A549 (cell line): ENCODE results near the gene SLC27A6. TPM values are rescaled to one million over a fixed set of nuclear protein-coding genes. Genes with fewer than 3 reads are reported as not detected.

Experiments used
- ATAC-seq, 2 experiments: fragments of 200-7000 bp in 1 of 2; fragments of >200 bp in 1 of 2; cut with Nextera tagmentation in 1 of 2; cut with Tn5 transposase in 1 of 2; 3 replicates each; pipeline versions ENCODE4 v1.8.0 to v1.9.1; 2018 to 2020; ENCODE audit warnings: mild to moderate bottlenecking in 1 of 2, moderate library complexity in 1 of 2
- CTCF ChIA-PET: fragments of 300-600 bp; sonication (Branson Sonifier 250); formaldehyde crosslinking; extraction: SDS; loops from one replicate; lab custom pipeline; 2021; ENCODE audit warnings: antibody characterized with exemption, inconsistent platforms; lab: Yijun Ruan, JAX
- POLR2A ChIA-PET: fragments of 350-600 bp; formaldehyde crosslinking; extraction: SDS; loops from one replicate; lab custom pipeline; 2021; ENCODE audit warnings: antibody characterized with exemption, inconsistent platforms; lab: Yijun Ruan, JAX
- DNase-seq, 2 experiments: peaks; one replicate each; pipeline versions ENCODE4 v3.0.0 to v3.0.0-alpha.2; 2011 to 2016; ENCODE audit warnings: low read depth in 1 of 2, low spot score in 1 of 2
- FAIRE-seq: peaks from 2 replicates; lab custom pipeline; 2011; peaks lifted over from hg19 to GRCh38; lab: Jason Lieb, UNC
- H3K27ac ChIP-seq, 2 experiments: fragments of >200 bp; sonication (Bioruptor Twin); formaldehyde crosslinking; 3 replicates each; pipeline ENCODE4 v1.5.1; 2016 to 2017
- H3K4me1 ChIP-seq: fragments of >200 bp; sonication (Bioruptor Twin); formaldehyde crosslinking; 3 replicates; pipeline ENCODE4 v1.6.1; 2016
- H3K4me2 ChIP-seq: fragments of >200 bp; sonication (Bioruptor Twin); formaldehyde crosslinking; 3 replicates; pipeline ENCODE4 v1.6.1; 2016
- H3K4me3 ChIP-seq: fragments of >200 bp; sonication (Bioruptor Twin); formaldehyde crosslinking; 3 replicates; pipeline ENCODE4 v1.5.1; 2016
- H3K9me3 ChIP-seq: fragments of >200 bp; sonication (Bioruptor Twin); formaldehyde crosslinking; 3 replicates; pipeline ENCODE4 v1.6.1; 2016
- BHLHE40 ChIP-seq: IDR thresholded peaks from 2 replicates; pipeline ENCODE4 v1.6.1; 2012; ENCODE audit warnings: low read depth, low read length, inconsistent platforms
- FOSL2 ChIP-seq, 2 experiments: fragments of 450-650 bp in 1 of 2; fragments of >200 bp in 1 of 2; sonication (Bioruptor Twin) in 1 of 2; formaldehyde crosslinking; IDR thresholded peaks; 2 replicates each; pipeline versions ENCODE4 v1.5.0 to v1.6.1; 2016 to 2020; ENCODE audit warnings: mild to moderate bottlenecking in 1 of 2, moderate library complexity in 1 of 2
- FOXS1 ChIP-seq: fragments of 250-450 bp; sonication (Bioruptor Pico); IDR thresholded peaks from 2 replicates; pipeline ENCODE4 v1.5.0; 2020; ENCODE audit warnings: mild to moderate bottlenecking, moderate library complexity
- HES2 ChIP-seq: fragments of >200 bp; sonication (Bioruptor Twin); formaldehyde crosslinking; IDR thresholded peaks from 2 replicates; pipeline ENCODE4 v1.6.1; 2016
- HMGXB4 ChIP-seq: fragments of 250-450 bp; sonication (Bioruptor Pico); IDR thresholded peaks from 2 replicates; pipeline ENCODE4 v1.5.0; 2021; ENCODE audit warnings: mild to moderate bottlenecking, moderate library complexity, borderline replicate concordance
- MAZ ChIP-seq: fragments of 150-350 bp; IDR thresholded peaks from 2 replicates; pipeline ENCODE4 v1.6.1; 2014; ENCODE audit warnings: antibody characterized with exemption, low read depth, low read length, borderline replicate concordance
- NPAS2 ChIP-seq: fragments of 250-450 bp; sonication (Bioruptor Pico); IDR thresholded peaks from 2 replicates; pipeline ENCODE4 v1.8.0; 2022; ENCODE audit warnings: mild to moderate bottlenecking, moderate library complexity, borderline replicate concordance
- NR3C1 ChIP-seq: fragments of >200 bp; sonication (Bioruptor Twin); formaldehyde crosslinking; IDR thresholded peaks from 3 replicates; pipeline ENCODE4 v1.6.1; 2017
- POLR2A ChIP-seq: IDR thresholded peaks from 2 replicates; pipeline ENCODE4 v1.6.1; 2012; ENCODE audit warnings: mild to moderate bottlenecking, low read length
- RAD21 ChIP-seq, 2 experiments: fragments of >200 bp in 1 of 2; sonication (Bioruptor Twin) in 1 of 2; formaldehyde crosslinking in 1 of 2; IDR thresholded peaks in 1 of 2; conservative IDR thresholded peaks in 1 of 2; 2 replicates in 1 of 2; 3 replicates in 1 of 2; pipeline ENCODE4 v1.6.1; 2012 to 2018; ENCODE audit warnings: inconsistent platforms in 1 of 2
- RARB ChIP-seq: fragments of 250-450 bp; sonication (Bioruptor Pico); IDR thresholded peaks from 2 replicates; pipeline ENCODE4 v1.8.0; 2021; ENCODE audit warnings: mild to moderate bottlenecking, moderate library complexity
- SREBF2 ChIP-seq: fragments of 450-650 bp; IDR thresholded peaks from 2 replicates; pipeline ENCODE4 v1.6.1; 2014; ENCODE audit warnings: mild to moderate bottlenecking, moderate library complexity
- ZNF302 ChIP-seq: fragments of 250-450 bp; sonication (Bioruptor Pico); IDR thresholded peaks from 2 replicates; pipeline ENCODE4 v1.9.0; 2021; ENCODE audit warnings: inconsistent platforms, mild to moderate bottlenecking, moderate library complexity
- WGBS: methylation state at CpG from one replicate; pipeline ENCODE4 v1.1.6; 2017; ENCODE audit errors: missing lambda C conversion rate; 5-methylcytosine and 5-hydroxymethylcytosine counted together
- polyA minus RNA-seq: library from RNA; depleted of rRNA, polyadenylated mRNA; stranded (reverse); fragments of >200 nt; gene quantifications from 2 replicates; pipeline ENCODE4 v1.2.3, GENCODE V29; 2011; rRNA and poly(A)+ RNA removed
- polyA plus RNA-seq, 4 experiments: library from polyadenylated mRNA; depleted of rRNA in 3 of 4; stranded (reverse); fragments of >200 nt; fragmentation: RNase III in 1 of 4; extraction: RNeasy Plus Mini Kit Qiagen cat#74134 plus additional on column Dnase treatment in 1 of 4; gene quantifications; 2 replicates in 3 of 4; 3 replicates in 1 of 4; pipeline ENCODE4 v1.2.3, GENCODE V29; 2011 to 2017
- TF ChIP-seq, protein P1 (sequence below): fragments of 450-650 bp; IDR thresholded peaks from 2 replicates; pipeline ENCODE4 v1.6.1; 2014; ENCODE audit warnings: antibody characterized with exemption

The SLC27A6 gene
- polyA plus RNA-seq (2011; rRNA removed): 0.05 and 0.11 TPM in 2 replicates
- polyA plus RNA-seq (2012; cell fraction: cytosol; rRNA removed): 0.01 and 0.03 TPM in 2 replicates
- 0.01 TPM in 1 of 2 replicates, not detected in the other for polyA plus RNA-seq (2012; cell fraction: nucleus; rRNA removed)
- polyA plus RNA-seq (2017; fragmentation: RNase III; extraction: RNeasy Plus Mini Kit Qiagen cat#74134 plus additional on column Dnase treatment): 0.11 TPM in 1 of 3 replicates, not detected in the others
- not detected in 2 replicates for polyA minus RNA-seq

DNA sequence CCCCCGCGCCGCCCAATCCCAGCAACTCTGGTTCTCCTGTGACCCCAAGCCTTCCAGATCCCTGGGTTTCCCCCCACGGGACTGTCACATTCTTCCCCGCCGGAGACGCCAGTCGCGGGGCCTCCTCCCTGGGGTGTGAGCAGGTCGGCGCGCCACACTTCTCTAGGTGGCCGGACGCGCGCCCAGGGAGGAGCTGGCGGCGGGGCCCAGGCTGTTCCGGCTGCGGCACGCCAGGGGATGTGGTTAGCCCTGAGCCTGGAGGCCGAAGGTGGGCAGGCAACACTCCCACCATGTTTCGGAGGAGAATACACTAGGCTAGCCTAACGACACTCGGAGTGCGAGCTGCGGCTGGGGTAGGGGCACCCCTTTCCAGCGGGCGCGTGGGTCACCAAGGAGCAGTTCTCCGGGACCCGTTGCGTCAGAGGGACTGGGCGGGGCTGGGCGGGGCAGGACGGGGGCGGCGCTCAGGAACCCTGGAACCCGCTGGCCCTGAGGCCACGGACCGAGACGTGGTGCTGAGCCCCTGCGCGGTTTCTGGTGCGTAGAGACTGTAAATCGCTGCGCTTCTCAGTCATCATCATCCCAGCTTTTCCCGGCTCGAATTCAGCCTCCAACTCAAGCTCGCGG lies at the start of gene SLC27A6:
Gene SLC27A6 (plus strand): TSS at position 478 of the 627 bp plus-strand sequence. CDS start 650 bp downstream, outside the sequence.
- H3K4me2 ChIP-seq: peak within 1 kb of the TSS; percentile 93
- DNase-seq (peak; percentile 11 to 13), FAIRE-seq (no peak), ATAC-seq (peak; percentile 89 to 96)
- no peaks in the 10 kb centered on the region for H3K4me1 ChIP-seq
- H3K27ac ChIP-seq: peak within 1 kb of the TSS in 1 of 2 experiments; percentile 38; a peak in 1 of 6 replicates
- H3K4me3 ChIP-seq: peak within 1 kb of the TSS; percentile 41
- TF ChIP-seq NR3C1 (no peak), SREBF2 (no peak), MAZ (no peak)
- no peaks in the 10 kb centered on the region for H3K9me3 ChIP-seq
- WGBS: 10% methylated on average over 19 of the region's 51 CpGs
- ChIA-PET POLR2A (no interaction called here), CTCF (no interaction called here)

DNA sequence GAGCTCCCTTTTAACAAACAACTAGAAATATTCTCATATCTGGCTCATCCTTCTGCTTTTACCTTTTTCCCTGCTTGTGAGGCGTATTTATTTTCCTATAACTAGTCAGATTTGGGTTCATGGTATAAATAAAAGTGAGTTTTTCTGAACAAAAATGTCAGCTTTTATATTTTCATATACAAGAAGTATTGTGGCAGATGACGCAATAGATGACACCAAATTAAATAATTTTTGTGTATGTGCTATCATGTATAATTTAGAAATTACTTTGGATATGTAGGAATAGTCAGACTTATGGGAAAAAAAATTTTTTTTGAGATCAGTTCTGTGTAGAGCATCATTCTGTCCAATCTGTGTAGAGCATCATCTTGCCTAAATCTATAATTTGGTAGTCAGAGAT lies 45.7 kb upstream of the SLC27A6 start:
- no peaks in the 10 kb centered on the region for H3K9me3 ChIP-seq
- ATAC-seq (no peak), FAIRE-seq (no peak), DNase-seq (no peak)
- H3K27ac ChIP-seq: no peak overlapping the region
- no peak overlapping the region for H3K4me3 ChIP-seq
- H3K4me1 ChIP-seq: no peaks in the 10 kb centered on the region
- ChIA-PET POLR2A (no interaction called here), CTCF (interaction anchor here (1.6 kb wide), 1 partner anchor 14 kb away, joined by 8 read pairs; no protein-coding TSS in a partner anchor)
- no peak for TF ChIP-seq RAD21 (conservative IDR thresholded peaks at IDR 0.05 in 1 of 2, IDR thresholded peaks at IDR 0.05 in 1 of 2)
- TF ChIP-seq BHLHE40: no peak
- TF ChIP-seq HES2: no peak
- no peak for TF ChIP-seq HMGXB4 (CRISPR knock-in tag)
- TF ChIP-seq NPAS2 (CRISPR knock-in tag): no peak
- TF ChIP-seq, protein P1, sequence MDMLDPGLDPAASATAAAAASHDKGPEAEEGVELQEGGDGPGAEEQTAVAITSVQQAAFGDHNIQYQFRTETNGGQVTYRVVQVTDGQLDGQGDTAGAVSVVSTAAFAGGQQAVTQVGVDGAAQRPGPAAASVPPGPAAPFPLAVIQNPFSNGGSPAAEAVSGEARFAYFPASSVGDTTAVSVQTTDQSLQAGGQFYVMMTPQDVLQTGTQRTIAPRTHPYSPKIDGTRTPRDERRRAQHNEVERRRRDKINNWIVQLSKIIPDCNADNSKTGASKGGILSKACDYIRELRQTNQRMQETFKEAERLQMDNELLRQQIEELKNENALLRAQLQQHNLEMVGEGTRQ: no peak
- no peak for TF ChIP-seq FOXS1
- TF ChIP-seq ZNF302 (CRISPR knock-in tag): no peak
- no peak for TF ChIP-seq POLR2A
- TF ChIP-seq RARB (CRISPR knock-in tag): no peak
- no peak overlapping the region for H3K4me2 ChIP-seq
- WGBS: 31% methylated on average over 2 of the region's 2 CpGs

- FAIRE-seq: no peak
- TF ChIP-seq FOSL2 (IDR thresholded peaks at IDR 0.05) (no peak), FOSL2 (CRISPR knock-in tag; IDR thresholded peaks at IDR 0.05) (0 out of 2 replicates have a peak, but pooled peaks have one; percentile 10), HMGXB4 (CRISPR knock-in tag) (no peak)
- Histone ChIP-seq H3K4me1 (no peaks in the 10 kb centered on the region), H3K4me2 (no peak overlapping the region), H3K27ac (no peak overlapping the region), H3K4me3 (no peak overlapping the region), H3K9me3 (no peaks in the 10 kb centered on the region)
- WGBS: 38% methylated on average over 2 of the region's 2 CpGs
- DNase-seq: peak in 1 of 2 experiments; percentile 10
- ChIA-PET POLR2A (no interaction called here), CTCF (interaction anchor here (0.6 kb wide), 1 partner anchor 779 kb away, joined by 3 read pairs; no protein-coding TSS in a partner anchor)
- ATAC-seq: peak in 1 of 2 experiments; percentile 40; a peak in 2 of 6 replicates
Measured at GRCh38 chr5:128920345-128921215, 44.7 kb upstream of the SLC27A6 start.
